Panc1 (cell line): Measurements from ENCODE around the gene GTF2E1. TPM values are rescaled to one million over a fixed set of nuclear protein-coding genes. Genes with fewer than 3 reads are reported as not detected.

ENCODE experiments used
- ATAC-seq: fragments of 200-7000 bp; cut with Tn5 transposase; 2 replicates; pipeline ENCODE4 v1.9.1; 2020; ENCODE audit warnings: mild to moderate bottlenecking, moderate library complexity
- BruUV-seq: library from RNA; stranded (reverse); fragments of 400-500 nt; replicated peaks from 2 replicates; lab custom pipeline; 2021; lab: Mats Ljungman, UMichigan
- CTCF ChIA-PET: fragments of 300-600 bp; sonication (Branson Sonifier 250); formaldehyde crosslinking; loops from one replicate; lab custom pipeline; 2022; ENCODE audit warnings: antibody characterized with exemption; lab: Charles Lee
- POLR2A ChIA-PET: fragments of 300-600 bp; sonication (Branson Sonifier 250); formaldehyde crosslinking; loops from one replicate; lab custom pipeline; 2022; ENCODE audit warnings: antibody characterized with exemption; lab: Charles Lee
- DNase-seq: peaks from one replicate; pipeline ENCODE4 v3.0.0-alpha.2; 2010; ENCODE audit warnings: low read depth, low spot score
- H3K27ac ChIP-seq: 2 replicates; pipeline ENCODE4 v1.5.1; 2011; ENCODE audit warnings: mild to moderate bottlenecking, low read length, inconsistent platforms
- H3K27me3 ChIP-seq: fragments of 200-500 bp; sonication (Bioruptor generic); 2 replicates; pipeline ENCODE4 v1.6.0; 2014; ENCODE audit warnings: low read length, inconsistent platforms; ENCODE audit not compliant: control insufficient read depth, insufficient read depth
- H3K36me3 ChIP-seq: fragments of 200-500 bp; sonication (Bioruptor generic); 2 replicates; pipeline ENCODE4 v1.5.1; 2014; ENCODE audit warnings: inconsistent platforms, mild to moderate bottlenecking, low read length, moderate library complexity; ENCODE audit not compliant: control insufficient read depth, insufficient read depth
- H3K4me1 ChIP-seq: 2 replicates; pipeline ENCODE4 v1.5.1; 2011; ENCODE audit warnings: inconsistent platforms, mild to moderate bottlenecking, low read length, moderate library complexity; ENCODE audit not compliant: control insufficient read depth, insufficient read depth
- H3K4me3 ChIP-seq, 2 experiments: 2 replicates each; pipeline ENCODE4 v1.5.1; 2011 to 2012; ENCODE audit warnings: low read depth in 2 of 2, low read length in 2 of 2, mild to moderate bottlenecking in 2 of 2, inconsistent platforms in 1 of 2, moderate library complexity in 1 of 2
- H3K9me3 ChIP-seq: fragments of 200-500 bp; sonication (Bioruptor generic); 2 replicates; pipeline ENCODE4 v1.5.1; 2014; ENCODE audit warnings: low read depth, mild to moderate bottlenecking, inconsistent platforms, low read length, moderate library complexity; ENCODE audit not compliant: control insufficient read depth, insufficient read depth
- CTCF ChIP-seq: fragments of 450-650 bp; IDR thresholded peaks from 2 replicates; pipeline ENCODE4 v1.5.1; 2017; ENCODE audit warnings: mild to moderate bottlenecking
- POLR2AphosphoS5 ChIP-seq: IDR thresholded peaks from 2 replicates; pipeline ENCODE4 v1.6.1; 2012; ENCODE audit warnings: mild to moderate bottlenecking, low read depth, low read length, moderate library complexity
- REST ChIP-seq, 2 experiments: IDR thresholded peaks; 2 replicates each; pipeline ENCODE4 v1.6.1; 2011 to 2012; ENCODE audit warnings: low read depth in 2 of 2, control low read depth in 1 of 2, low read length in 1 of 2, mild to moderate bottlenecking in 1 of 2, moderate library complexity in 1 of 2; ENCODE audit not compliant: insufficient read depth in 1 of 2
- SIN3A ChIP-seq: IDR thresholded peaks from 2 replicates; pipeline ENCODE4 v1.6.1; 2012; ENCODE audit warnings: low read depth, mild to moderate bottlenecking, low read length, moderate library complexity, borderline replicate concordance; ENCODE audit not compliant: insufficient read depth
- TCF7L2 ChIP-seq: IDR thresholded peaks from 2 replicates; pipeline ENCODE4 v1.6.1; 2011; ENCODE audit warnings: mild to moderate bottlenecking, low read depth, low read length, inconsistent platforms
- in situ Hi-C: cut with HindIII; loops from 2 replicates; pipeline ENCODE4 v1.10.0; 2016; ENCODE audit warnings: low sequenced_read_pairs, low pct_unique_long_range_greater_than_20kb
- intact Hi-C: fragments of 100-400 bp; cut with micrococcal nuclease; formaldehyde crosslinking; loops from one replicate; pipeline ENCODE4 v1.10.0; 2022; ENCODE audit not compliant: unreplicated experiment
- total RNA-seq: library from RNA; stranded (reverse); gene quantifications from one replicate; pipeline ENCODE4 v1.2.1, GENCODE V29; 2021; ENCODE audit not compliant: unreplicated experiment

The GTF2E1 gene
- total RNA-seq, 1 experiment from 2014 or later, result 32.0 TPM

DNA sequence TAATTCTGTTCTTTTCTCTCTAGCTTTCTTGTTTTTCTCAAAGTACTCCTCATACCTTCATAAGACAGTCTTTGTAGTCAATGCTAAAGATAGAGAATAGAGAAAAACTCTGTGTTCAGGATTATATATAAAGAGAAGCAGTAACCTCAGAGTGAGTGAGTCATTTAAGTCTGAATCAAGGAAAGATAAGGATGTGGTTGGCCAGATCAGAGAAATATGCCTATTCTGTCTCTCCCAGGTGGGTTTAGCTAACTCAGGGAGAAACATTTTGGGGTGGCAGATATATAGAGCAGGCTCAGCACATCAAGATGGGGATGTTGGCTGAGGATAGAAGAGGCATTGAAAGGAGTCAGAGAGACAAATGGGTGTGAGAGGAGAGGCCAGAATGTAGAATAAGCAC lies 31.4 kb downstream of the GTF2E1 start:
- no peak overlapping the region for H3K27ac ChIP-seq
- CTCF ChIA-PET, result no interaction called here

GRCh38 chr3:120775411-120775810 lies 32.9 kb downstream of the GTF2E1 start:
- TF ChIP-seq REST (IDR thresholded peaks at IDR 0.05; ENCODE audit: insufficient read depth in 1 of 2, low read depth in 2 of 2, low read length in 1 of 2), result no peak
- TF ChIP-seq TCF7L2, result no peak
- TF ChIP-seq SIN3A, result no peak
- TF ChIP-seq POLR2AphosphoS5, result no peak
- no peak for TF ChIP-seq CTCF
- Histone ChIP-seq H3K9me3 (no peaks in the 10 kb centered on the region), H3K27ac (no peak overlapping the region), H3K36me3 (peaks cover 8% of the 10 kb centered on the region; the same call in 1 of the 2 replicates), H3K4me1 (no peaks in the 10 kb centered on the region), H3K4me3 (no peak overlapping the region), H3K27me3 (no peaks in the 10 kb centered on the region)
- DNase-seq (no peak), ATAC-seq (no peak)
- CTCF ChIA-PET, result no interaction called here
- in situ Hi-C loops (no loop called here), intact Hi-C loops (no loop called here)
- POLR2A ChIA-PET, result no interaction called here
- BruUV-seq, result no TSS peak

More for the DNA sequence above, 31.4 kb downstream of the GTF2E1 start:
- POLR2A ChIA-PET, result no interaction called here
- Histone ChIP-seq H3K36me3 (peaks cover 8% of the 10 kb centered on the region; the same call in 1 of the 2 replicates), H3K9me3 (no peaks in the 10 kb centered on the region), H3K27me3 (no peaks in the 10 kb centered on the region), H3K4me3 (no peak overlapping the region), H3K4me1 (no peaks in the 10 kb centered on the region)
- no TSS peak for BruUV-seq
- TF ChIP-seq TCF7L2 (no peak), CTCF (no peak), POLR2AphosphoS5 (no peak), REST (IDR thresholded peaks at IDR 0.05; ENCODE audit: insufficient read depth in 1 of 2, low read depth in 2 of 2, low read length in 1 of 2) (no peak), SIN3A (no peak)
- intact Hi-C loops (no loop called here), in situ Hi-C loops (no loop called here)
- DNase-seq, result no peak
- ATAC-seq, result no peak
